WTC11 (cell line): ENCODE measurements around the gene HSPH1. TPM values are rescaled to one million over a fixed set of nuclear protein-coding genes. Genes with fewer than 3 reads are reported as not detected.

Experiments
- ATAC-seq: fragments of 200-7000 bp; cut with Tn5 transposase; 2 replicates; pipeline ENCODE4 v1.10.0; 2021; ENCODE audit warnings: mild to moderate bottlenecking, moderate library complexity
- CTCF ChIA-PET: fragments of 300-600 bp; sonication (Branson Sonifier 250); formaldehyde crosslinking; loops from one replicate; lab custom pipeline; 2021; ENCODE audit warnings: antibody characterized with exemption; lab: Charles Lee
- POLR2A ChIA-PET: fragments of 350-600 bp; sonication (Branson Sonifier 250); formaldehyde crosslinking; loops from one replicate; lab custom pipeline; 2021; ENCODE audit warnings: antibody characterized with exemption; lab: Charles Lee
- DNase-seq: peaks from one replicate; pipeline ENCODE4 v3.0.0; 2021; ENCODE audit warnings: low spot score
- H3K27ac Mint-ChIP-seq: 2 replicates; pipeline ENCODE4 v1.8.0; 2021; ENCODE audit warnings: mixed read lengths
- H3K27me3 Mint-ChIP-seq: 2 replicates; pipeline ENCODE4 v1.8.0; 2021; ENCODE audit warnings: low read depth, mild to moderate bottlenecking, moderate library complexity, mixed read lengths
- H3K36me3 Mint-ChIP-seq: 2 replicates; pipeline ENCODE4 v1.8.0; 2021; ENCODE audit warnings: mixed read lengths
- H3K4me1 Mint-ChIP-seq: 2 replicates; pipeline ENCODE4 v1.8.0; 2022; ENCODE audit warnings: mixed read lengths
- H3K4me3 Mint-ChIP-seq: 2 replicates; pipeline ENCODE4 v1.8.0; 2021; ENCODE audit warnings: mild to moderate bottlenecking, moderate library complexity, mixed read lengths
- H3K9me3 Mint-ChIP-seq: 2 replicates; pipeline ENCODE4 v1.8.0; 2021; ENCODE audit warnings: mixed read lengths
- CREM ChIP-seq: sonication (generic); formaldehyde crosslinking; IDR thresholded peaks from 2 replicates; pipeline ENCODE4 v1.8.1; 2022; ENCODE audit warnings: mild to moderate bottlenecking, missing genetic modification reagents, moderate library complexity
- ESRRA ChIP-seq: sonication (generic); formaldehyde crosslinking; IDR thresholded peaks from 2 replicates; pipeline ENCODE4 v1.8.1; 2022; ENCODE audit warnings: mild to moderate bottlenecking, missing genetic modification reagents, borderline replicate concordance
- FOXK1 ChIP-seq: sonication (generic); formaldehyde crosslinking; IDR thresholded peaks from 2 replicates; pipeline ENCODE4 v1.8.0; 2022; ENCODE audit warnings: mild to moderate bottlenecking, moderate library complexity, missing genetic modification reagents
- FOXP1 ChIP-seq: sonication (generic); formaldehyde crosslinking; IDR thresholded peaks from 2 replicates; pipeline ENCODE4 v1.8.0; 2022; ENCODE audit warnings: missing genetic modification reagents, mild to moderate bottlenecking, moderate library complexity, borderline replicate concordance
- IRF1 ChIP-seq: sonication (generic); formaldehyde crosslinking; IDR thresholded peaks from 2 replicates; pipeline ENCODE4 v1.8.0; 2023; ENCODE audit warnings: missing genetic modification reagents
- JUN ChIP-seq: sonication (generic); formaldehyde crosslinking; IDR thresholded peaks from 2 replicates; pipeline ENCODE4 v1.8.0; 2023; ENCODE audit warnings: mild to moderate bottlenecking, missing genetic modification reagents
- KAT7 ChIP-seq: sonication (generic); formaldehyde crosslinking; IDR thresholded peaks from 2 replicates; pipeline ENCODE4 v1.8.1; 2023; ENCODE audit warnings: missing genetic modification reagents, mild to moderate bottlenecking, borderline replicate concordance
- MLX ChIP-seq: sonication (generic); formaldehyde crosslinking; IDR thresholded peaks from 2 replicates; pipeline ENCODE4 v1.8.1; 2023; ENCODE audit warnings: mild to moderate bottlenecking, missing genetic modification reagents, moderate library complexity
- NFATC4 ChIP-seq: fragments of 250-450 bp; sonication (Bioruptor Pico); IDR thresholded peaks from 2 replicates; pipeline ENCODE4 v1.9.0; 2021; ENCODE audit warnings: mild to moderate bottlenecking
- PREB ChIP-seq: sonication (generic); formaldehyde crosslinking; IDR thresholded peaks from 2 replicates; pipeline ENCODE4 v1.8.1; 2022; ENCODE audit warnings: mild to moderate bottlenecking, missing genetic modification reagents, moderate library complexity, borderline replicate concordance
- RORB ChIP-seq: fragments of 250-450 bp; sonication (Bioruptor Pico); IDR thresholded peaks from 2 replicates; pipeline ENCODE4 v1.9.0; 2021; ENCODE audit warnings: mild to moderate bottlenecking
- SP1 ChIP-seq: sonication (generic); formaldehyde crosslinking; conservative IDR thresholded peaks from 2 replicates; pipeline ENCODE4 v1.8.1; 2022; ENCODE audit warnings: missing genetic modification reagents
- STAT6 ChIP-seq: sonication (generic); formaldehyde crosslinking; conservative IDR thresholded peaks from 2 replicates; pipeline ENCODE4 v1.8.1; 2023; ENCODE audit warnings: mild to moderate bottlenecking, low read depth, missing genetic modification reagents, moderate library complexity
- TEAD4 ChIP-seq: sonication (generic); formaldehyde crosslinking; IDR thresholded peaks from 2 replicates; pipeline ENCODE4 v1.8.0; 2022; ENCODE audit warnings: mild to moderate bottlenecking, missing genetic modification reagents
- ZNF219 ChIP-seq: sonication (generic); formaldehyde crosslinking; IDR thresholded peaks from 2 replicates; pipeline ENCODE4 v1.8.0; 2023; ENCODE audit warnings: missing genetic modification reagents, mild to moderate bottlenecking, borderline replicate concordance
- total RNA-seq: library from RNA; stranded (reverse); gene quantifications from 3 replicates; pipeline ENCODE4 v1.2.3, GENCODE V29; 2021

Gene HSPH1
- total RNA-seq, 1 experiment from 2014 or later = 114 TPM

- TF ChIP-seq IRF1 = no peak
- no peak for TF ChIP-seq ZNF219 (CRISPR knock-in tag)
- TF ChIP-seq TEAD4 (CRISPR knock-in tag) = no peak
- TF ChIP-seq JUN (CRISPR knock-in tag) = no peak
- TF ChIP-seq, all 79 proteins: peak for 0
- Mint-ChIP-seq H3K27ac (no peak overlapping the region), H3K4me3 (no peak overlapping the region), H3K27me3 (no peaks in the 10 kb centered on the region; the same call in 1 of the 2 replicates), H3K9me3 (no peaks in the 10 kb centered on the region), H3K36me3 (no peaks in the 10 kb centered on the region), H3K4me1 (peaks cover 5% of the 10 kb centered on the region)
- DNase-seq (no peak), ATAC-seq (peak; percentile 44; the same call in 1 of the 2 replicates)
- ChIA-PET POLR2A (no interaction called here), CTCF (interaction anchor here (0.6 to 3.5 kb wide), 9 partner anchors 9 to 1662 kb away, joined by 3 to 13 read pairs (median 4); no protein-coding TSS in a partner anchor)
Measured at GRCh38 chr13:31105020-31105795, 56.5 kb downstream of the HSPH1 start.

- no peak overlapping the region for H3K27ac Mint-ChIP-seq
- ChIA-PET CTCF (interaction anchor here (3.5 kb wide), 1 partner anchor 51 kb away, joined by 13 read pairs; no protein-coding TSS in a partner anchor), POLR2A (no interaction called here)
- TF ChIP-seq MLX (CRISPR knock-in tag) (no peak), PREB (CRISPR knock-in tag) (no peak), JUN (CRISPR knock-in tag) (no peak), STAT6 (CRISPR knock-in tag) (no peak), NFATC4 (CRISPR knock-in tag) (no peak), ESRRA (CRISPR knock-in tag) (no peak), RORB (CRISPR knock-in tag) (no peak), SP1 (CRISPR knock-in tag) (no peak), CREM (CRISPR knock-in tag) (no peak), KAT7 (CRISPR knock-in tag) (no peak), FOXK1 (no peak), FOXP1 (CRISPR knock-in tag) (no peak)
- H3K4me1 Mint-ChIP-seq = peaks cover 7% of the 10 kb centered on the region
- 0 out of 2 replicates have a peak, but pooled peaks cover 3% of the 10 kb centered on the region for H3K9me3 Mint-ChIP-seq
- H3K27me3 Mint-ChIP-seq = no peaks in the 10 kb centered on the region; the same call in 1 of the 2 replicates
- DNase-seq (no peak), ATAC-seq (no peak)
- H3K4me3 Mint-ChIP-seq = no peak overlapping the region
- no peaks in the 10 kb centered on the region for H3K36me3 Mint-ChIP-seq
Measured at GRCh38 chr13:31102905-31103304, 58.8 kb downstream of the HSPH1 start.
